ENCODE measurements around the gene ITPR2. TPM values are rescaled to one million over a fixed set of nuclear protein-coding genes. Genes with fewer than 3 reads are reported as not detected.

Gene ITPR2
- total RNA-seq, 1 donor from 2014 or later: 15.8 TPM

DNA sequence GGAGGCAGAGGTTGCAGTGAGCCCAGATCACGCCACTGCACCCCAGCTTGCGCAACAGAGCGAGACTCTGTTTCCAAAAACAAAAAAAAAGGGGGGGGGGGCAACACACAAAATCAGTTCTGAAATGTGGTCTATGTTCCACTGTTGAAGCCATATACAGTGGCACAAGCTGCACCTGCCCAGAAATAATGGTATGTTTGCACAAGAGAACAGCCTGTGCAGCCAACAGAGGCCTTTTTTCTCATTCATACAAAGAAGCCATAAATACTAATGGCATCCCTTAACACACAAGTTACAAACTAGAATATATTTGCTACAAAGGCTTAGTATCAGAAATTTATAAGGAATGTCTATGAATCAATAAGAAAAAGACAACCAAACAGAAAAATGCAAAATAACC, 37.1 kb downstream of the ITPR2 start:
- Histone ChIP-seq H3K27ac (replicated peaks) (no peak overlapping the region), H3K36me3 (no peaks in the 10 kb centered on the region), H3K4me1 (peaks cover 14% of the 10 kb centered on the region), H3K9me3 (replicated peaks) (no peaks in the 10 kb centered on the region), H3K27me3 (ENCODE audit: low read depth) (no peaks in the 10 kb centered on the region), H3K4me3 (no peak overlapping the region)
- DNase-seq: no peak
- TF ChIP-seq, protein P1, sequence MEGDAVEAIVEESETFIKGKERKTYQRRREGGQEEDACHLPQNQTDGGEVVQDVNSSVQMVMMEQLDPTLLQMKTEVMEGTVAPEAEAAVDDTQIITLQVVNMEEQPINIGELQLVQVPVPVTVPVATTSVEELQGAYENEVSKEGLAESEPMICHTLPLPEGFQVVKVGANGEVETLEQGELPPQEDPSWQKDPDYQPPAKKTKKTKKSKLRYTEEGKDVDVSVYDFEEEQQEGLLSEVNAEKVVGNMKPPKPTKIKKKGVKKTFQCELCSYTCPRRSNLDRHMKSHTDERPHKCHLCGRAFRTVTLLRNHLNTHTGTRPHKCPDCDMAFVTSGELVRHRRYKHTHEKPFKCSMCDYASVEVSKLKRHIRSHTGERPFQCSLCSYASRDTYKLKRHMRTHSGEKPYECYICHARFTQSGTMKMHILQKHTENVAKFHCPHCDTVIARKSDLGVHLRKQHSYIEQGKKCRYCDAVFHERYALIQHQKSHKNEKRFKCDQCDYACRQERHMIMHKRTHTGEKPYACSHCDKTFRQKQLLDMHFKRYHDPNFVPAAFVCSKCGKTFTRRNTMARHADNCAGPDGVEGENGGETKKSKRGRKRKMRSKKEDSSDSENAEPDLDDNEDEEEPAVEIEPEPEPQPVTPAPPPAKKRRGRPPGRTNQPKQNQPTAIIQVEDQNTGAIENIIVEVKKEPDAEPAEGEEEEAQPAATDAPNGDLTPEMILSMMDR (IDR thresholded peaks at IDR 0.05; ENCODE audit: borderline replicate concordance): no peak
- intact Hi-C loops (cut with micrococcal nuclease): no loop called here

GRCh38 chr12:26791301-26791791, 41.6 kb downstream of the ITPR2 start:
- no peaks in the 10 kb centered on the region for H3K36me3 ChIP-seq
- H3K27ac ChIP-seq (replicated peaks): no peak overlapping the region
- no peak for DNase-seq
- peaks cover 36% of the 10 kb centered on the region for H3K4me1 ChIP-seq
- no peaks in the 10 kb centered on the region for H3K27me3 ChIP-seq (ENCODE audit: low read depth)
- no peaks in the 10 kb centered on the region for H3K9me3 ChIP-seq (replicated peaks)
- intact Hi-C loops (cut with micrococcal nuclease): no loop called here
- H3K4me3 ChIP-seq: no peak overlapping the region
- TF ChIP-seq, protein P1 (IDR thresholded peaks at IDR 0.05; ENCODE audit: borderline replicate concordance): no peak

DNA sequence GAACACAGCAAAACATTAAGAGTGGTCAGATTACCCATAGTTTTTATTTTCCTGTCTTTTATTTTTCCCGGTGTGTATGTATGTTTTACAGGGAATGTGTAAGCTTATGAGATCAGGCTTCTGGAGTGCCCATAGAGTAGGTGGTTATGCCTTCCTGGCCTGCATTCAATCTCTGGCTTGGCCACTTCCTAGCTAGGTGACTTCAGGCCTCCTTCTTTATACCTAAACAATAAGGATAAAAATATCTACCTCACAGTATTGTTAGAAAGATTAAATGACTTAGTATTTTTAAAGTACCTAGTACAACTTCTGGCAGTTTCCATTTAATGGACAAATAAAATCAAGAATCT, 42.4 kb downstream of the ITPR2 start:
- intact Hi-C loops (cut with micrococcal nuclease): no loop called here
- H3K27me3 ChIP-seq (ENCODE audit: low read depth): no peaks in the 10 kb centered on the region
- TF ChIP-seq, protein P1 (IDR thresholded peaks at IDR 0.05; ENCODE audit: borderline replicate concordance): no peak
- H3K9me3 ChIP-seq (replicated peaks): no peaks in the 10 kb centered on the region
- peaks cover 37% of the 10 kb centered on the region for H3K4me1 ChIP-seq
- H3K36me3 ChIP-seq: no peaks in the 10 kb centered on the region
- H3K4me3 ChIP-seq: no peak overlapping the region
- no peak overlapping the region for H3K27ac ChIP-seq (replicated peaks)
- DNase-seq: no peak

DNA sequence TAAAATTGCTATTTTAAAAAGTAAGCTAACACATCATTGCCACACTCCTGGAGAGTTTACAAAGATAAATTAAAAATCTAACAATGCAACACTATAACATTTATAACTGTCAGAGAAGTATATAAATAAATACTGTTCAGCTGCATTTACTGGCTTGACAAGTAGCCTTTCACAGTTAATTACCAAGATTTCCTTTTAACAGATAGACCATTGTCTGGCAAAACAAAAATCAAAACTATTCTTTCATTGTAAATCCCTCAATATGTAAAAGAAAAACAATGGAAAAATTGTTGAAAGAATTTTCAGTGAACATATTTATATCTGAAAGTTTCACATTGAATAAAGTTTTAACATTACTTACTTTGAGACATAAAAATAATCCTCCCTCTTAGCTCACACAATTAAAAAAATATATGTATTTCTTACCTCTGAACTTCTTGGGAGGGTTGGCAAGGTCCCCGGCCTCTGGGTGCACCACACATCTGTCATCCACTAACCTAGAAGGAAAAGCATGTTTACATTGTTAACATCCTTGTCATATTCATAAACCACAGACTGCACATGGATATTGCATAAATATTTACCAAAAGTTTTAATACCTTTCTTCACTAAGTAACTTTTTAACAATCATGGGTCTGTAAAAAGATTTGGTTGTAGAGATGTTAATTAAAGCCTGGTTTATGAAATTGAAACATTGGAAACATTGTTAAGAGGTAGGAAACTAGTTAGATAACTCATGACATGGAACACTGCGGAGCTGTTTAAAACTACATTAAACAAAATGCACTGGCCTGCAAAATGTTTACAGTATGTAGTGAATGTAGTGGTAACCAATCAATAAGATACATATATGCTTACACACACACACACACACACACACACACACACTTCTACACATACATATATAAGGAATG, 43.0 kb downstream of the ITPR2 start:
- DNase-seq: no peak
- TF ChIP-seq, protein P1 (IDR thresholded peaks at IDR 0.05; ENCODE audit: borderline replicate concordance): no peak
- Histone ChIP-seq H3K36me3 (no peaks in the 10 kb centered on the region), H3K27me3 (ENCODE audit: low read depth) (no peaks in the 10 kb centered on the region), H3K27ac (replicated peaks) (no peak overlapping the region), H3K4me3 (no peak overlapping the region), H3K4me1 (peaks cover 37% of the 10 kb centered on the region), H3K9me3 (replicated peaks) (no peaks in the 10 kb centered on the region)
- intact Hi-C loops (cut with micrococcal nuclease): no loop called here

DNA sequence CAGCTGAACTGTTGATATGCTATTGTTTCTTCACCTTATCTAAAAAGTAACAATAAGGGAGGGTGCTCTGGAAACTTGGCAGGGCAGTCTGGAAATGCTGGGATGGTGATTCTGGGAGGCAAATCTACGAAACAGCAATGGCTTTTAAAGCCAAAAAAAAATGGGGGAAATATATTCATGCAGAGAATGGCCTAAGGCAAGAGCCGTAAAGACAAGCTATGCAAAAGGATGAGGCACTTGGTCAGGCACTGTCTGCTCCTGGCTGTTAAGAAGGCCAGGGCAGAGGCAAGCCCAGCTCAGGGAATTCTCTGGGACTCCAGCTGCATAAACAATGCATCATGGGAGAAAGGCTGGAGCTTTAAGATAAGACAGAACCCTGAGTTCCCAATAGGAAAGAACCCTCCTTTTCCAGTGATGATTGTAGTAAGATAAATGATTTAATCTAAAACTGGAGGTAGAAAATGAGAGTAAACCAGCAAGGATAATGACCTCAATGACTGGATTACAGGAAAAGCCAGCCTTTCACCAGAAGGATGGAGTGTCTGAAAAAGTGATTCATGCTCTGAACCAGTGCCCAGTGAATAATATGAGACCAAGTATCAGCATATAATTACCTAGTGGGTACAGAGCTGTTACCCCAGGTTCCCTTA, 46.0 kb downstream of the ITPR2 start:
- Histone ChIP-seq H3K9me3 (replicated peaks) (no peaks in the 10 kb centered on the region), H3K36me3 (no peaks in the 10 kb centered on the region), H3K4me3 (no peak overlapping the region), H3K27me3 (ENCODE audit: low read depth) (no peaks in the 10 kb centered on the region), H3K4me1 (peaks cover 34% of the 10 kb centered on the region), H3K27ac (replicated peaks) (peak overlapping the region; percentile 69)
- intact Hi-C loops (cut with micrococcal nuclease): no loop called here
- DNase-seq: no peak
- TF ChIP-seq, protein P1 (IDR thresholded peaks at IDR 0.05; ENCODE audit: borderline replicate concordance): no peak
